K562 (cell line): Measurements from ENCODE around the gene HPD. TPM values are rescaled to one million over a fixed set of nuclear protein-coding genes. Genes with fewer than 3 reads are reported as not detected.

Source experiments
- ATF7 ChIP-seq: fragments of 450-650 bp; IDR thresholded peaks from 2 replicates; pipeline ENCODE4 v1.7.1; 2014; ENCODE audit warnings: mild to moderate bottlenecking, moderate library complexity
- CREBBP ChIP-seq: IDR thresholded peaks from one replicate; pipeline ENCODE4 v1.6.1; 2012; ENCODE audit warnings: low read depth, mild to moderate bottlenecking, control low read depth, inconsistent platforms, low read length
- PHTF2 ChIP-seq: fragments of 250-450 bp; sonication (Bioruptor Pico); IDR thresholded peaks from 2 replicates; pipeline ENCODE4 v1.5.0; 2021; ENCODE audit warnings: mild to moderate bottlenecking
- TEAD4 ChIP-seq, 2 experiments: sonication (generic) in 1 of 2; formaldehyde crosslinking in 1 of 2; IDR thresholded peaks; 2 replicates each; pipeline versions ENCODE4 v1.6.1 to v1.8.0; 2012 to 2022; ENCODE audit warnings: borderline replicate concordance in 1 of 2, inconsistent platforms in 1 of 2, low read length in 1 of 2, mild to moderate bottlenecking in 1 of 2, missing genetic modification reagents in 1 of 2
- polyA plus RNA-seq, 8 experiments: library from polyadenylated mRNA; depleted of rRNA in 4 of 8; stranded (reverse) in 5 of 8; unstranded in 3 of 8; fragments of >200 nt; fragmentation: Nextera tagmentation in 2 of 8; fragmentation: Illumina TruSeq in 1 of 8; extraction: Ambion mirVana in 2 of 8; extraction: Trizol in 1 of 8; gene quantifications; 2 replicates each; pipeline versions ENCODE4 v1.2.1 to v1.2.3, GENCODE V29; 2011 to 2014; ENCODE audit warnings: inconsistent platforms in 1 of 8, missing spikeins in 1 of 8
- total RNA-seq, 7 experiments: library from RNA; depleted of rRNA in 6 of 7; stranded (reverse); fragments of >200 nt in 6 of 7; fragmentation: Illumina TruSeq in 2 of 7; extraction: Trizol in 2 of 7; gene quantifications; 2 replicates each; pipeline versions ENCODE4 v1.2.1 to v1.2.3, GENCODE V29; 2011 to 2021; ENCODE audit warnings: low replicate concordance in 1 of 7
- TF ChIP-seq, protein P1 (sequence below): sonication (generic); formaldehyde crosslinking; IDR thresholded peaks from 2 replicates; pipeline ENCODE4 v1.8.0; 2023; ENCODE audit warnings: mild to moderate bottlenecking, missing genetic modification reagents

Gene HPD
- total and polyA plus RNA-seq, 9 of the 15 experiments (the other 6 are each of a cell fraction or from before 2014, with no cell fraction given), result 0.06 to 0.29 (median 0.07) TPM; not detected in 4

GRCh38 chr12:121888478-121889273, 30.0 kb upstream of the HPD start, which contains the start of gene PSMD9 (continued):
- TF ChIP-seq, protein P1, sequence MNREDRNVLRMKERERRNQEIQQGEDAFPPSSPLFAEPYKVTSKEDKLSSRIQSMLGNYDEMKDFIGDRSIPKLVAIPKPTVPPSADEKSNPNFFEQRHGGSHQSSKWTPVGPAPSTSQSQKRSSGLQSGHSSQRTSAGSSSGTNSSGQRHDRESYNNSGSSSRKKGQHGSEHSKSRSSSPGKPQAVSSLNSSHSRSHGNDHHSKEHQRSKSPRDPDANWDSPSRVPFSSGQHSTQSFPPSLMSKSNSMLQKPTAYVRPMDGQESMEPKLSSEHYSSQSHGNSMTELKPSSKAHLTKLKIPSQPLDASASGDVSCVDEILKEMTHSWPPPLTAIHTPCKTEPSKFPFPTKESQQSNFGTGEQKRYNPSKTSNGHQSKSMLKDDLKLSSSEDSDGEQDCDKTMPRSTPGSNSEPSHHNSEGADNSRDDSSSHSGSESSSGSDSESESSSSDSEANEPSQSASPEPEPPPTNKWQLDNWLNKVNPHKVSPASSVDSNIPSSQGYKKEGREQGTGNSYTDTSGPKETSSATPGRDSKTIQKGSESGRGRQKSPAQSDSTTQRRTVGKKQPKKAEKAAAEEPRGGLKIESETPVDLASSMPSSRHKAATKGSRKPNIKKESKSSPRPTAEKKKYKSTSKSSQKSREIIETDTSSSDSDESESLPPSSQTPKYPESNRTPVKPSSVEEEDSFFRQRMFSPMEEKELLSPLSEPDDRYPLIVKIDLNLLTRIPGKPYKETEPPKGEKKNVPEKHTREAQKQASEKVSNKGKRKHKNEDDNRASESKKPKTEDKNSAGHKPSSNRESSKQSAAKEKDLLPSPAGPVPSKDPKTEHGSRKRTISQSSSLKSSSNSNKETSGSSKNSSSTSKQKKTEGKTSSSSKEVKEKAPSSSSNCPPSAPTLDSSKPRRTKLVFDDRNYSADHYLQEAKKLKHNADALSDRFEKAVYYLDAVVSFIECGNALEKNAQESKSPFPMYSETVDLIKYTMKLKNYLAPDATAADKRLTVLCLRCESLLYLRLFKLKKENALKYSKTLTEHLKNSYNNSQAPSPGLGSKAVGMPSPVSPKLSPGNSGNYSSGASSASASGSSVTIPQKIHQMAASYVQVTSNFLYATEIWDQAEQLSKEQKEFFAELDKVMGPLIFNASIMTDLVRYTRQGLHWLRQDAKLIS (CRISPR knock-in tag), result peak; percentile 87
- TF ChIP-seq PHTF2, result no peak
- peak; percentile 96 for TF ChIP-seq ATF7
- no peak for TF ChIP-seq CREBBP
- TF ChIP-seq TEAD4 (IDR thresholded peaks at IDR 0.05; ENCODE audit: low read length), result peak; percentile 32; the same call in 1 of the 2 replicates
- no peak for TF ChIP-seq TEAD4 (CRISPR knock-in tag; IDR thresholded peaks at IDR 0.05; ENCODE audit: borderline replicate concordance)
